Fibroblast of the aortic adventitia (primary cell): Measurements from ENCODE around the gene ZNF277. TPM values are rescaled to one million over a fixed set of nuclear protein-coding genes. Genes with fewer than 3 reads are reported as not detected.

Experiments used
- DNase-seq: peaks from one replicate; pipeline ENCODE4 v3.0.0-alpha.2; 2010; ENCODE audit warnings: low read depth
- H3K4me3 ChIP-seq: 2 replicates; pipeline ENCODE4 v1.5.1; 2011; ENCODE audit warnings: low read depth, mild to moderate bottlenecking, control low read depth, low read length, moderate library complexity
- total RNA-seq: library from RNA; depleted of rRNA; stranded (reverse); fragments of >200 nt; gene quantifications from 2 replicates; pipeline ENCODE4 v1.2.3, GENCODE V29; 2012; ENCODE audit warnings: low replicate concordance
- TF ChIP-seq, protein P1 (sequence below): IDR thresholded peaks from 2 replicates; pipeline ENCODE4 v1.5.1; 2011; ENCODE audit warnings: mild to moderate bottlenecking, low read length, control low read depth, inconsistent platforms; ENCODE audit not compliant: insufficient read depth

Gene ZNF277
- total RNA-seq, 1 donor, result 41.4 TPM

DNA sequence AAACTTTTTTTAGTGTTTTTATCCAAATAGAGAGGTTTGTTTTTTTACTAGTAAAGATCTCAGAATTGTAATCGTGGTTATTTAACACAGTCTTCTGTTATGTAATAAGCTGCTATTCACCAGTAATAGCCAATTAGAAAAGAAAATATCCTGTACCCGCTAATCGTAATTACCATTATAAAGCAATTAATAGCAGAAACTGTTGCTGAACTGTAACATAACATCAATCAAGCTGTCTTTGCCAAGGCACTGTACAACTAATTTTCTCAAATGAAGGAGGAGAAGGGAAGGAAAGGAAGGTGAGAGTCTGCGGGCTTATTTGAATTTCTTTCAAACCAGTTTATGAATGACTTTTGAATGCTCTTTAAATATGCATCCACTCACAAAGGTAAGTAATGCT lies 9.3 kb downstream of the ZNF277 start:
- DNase-seq, result no peak
- H3K4me3 ChIP-seq, result no peak overlapping the region

DNA sequence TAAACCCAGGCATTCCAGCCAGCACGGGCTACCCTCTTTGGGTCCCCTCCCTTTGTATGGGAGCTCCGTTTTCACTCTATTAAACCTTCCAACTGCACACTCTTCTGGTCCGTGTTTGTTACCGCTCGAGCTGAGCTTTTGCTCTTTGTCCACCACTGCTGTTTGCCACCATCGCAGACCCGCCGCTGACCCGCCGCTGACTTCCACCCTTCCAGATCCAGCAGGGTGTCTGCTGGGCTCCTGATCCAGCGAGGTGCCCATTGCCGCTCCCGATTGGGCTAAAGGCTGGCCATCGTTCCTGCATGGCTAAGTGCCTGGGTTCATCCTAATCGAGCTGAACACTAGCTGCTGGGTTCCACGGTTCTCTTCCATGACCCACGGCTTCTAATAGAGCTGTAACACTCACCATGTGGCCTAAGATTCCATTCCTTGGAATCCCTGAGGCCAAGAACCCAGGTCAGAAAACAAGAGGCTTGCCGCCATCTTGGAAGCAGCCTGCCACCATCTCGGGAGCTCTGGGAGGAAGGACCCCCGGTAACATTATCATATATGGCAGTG lies 14.5 kb downstream of the ZNF277 start:
- no peak for DNase-seq
- no peak overlapping the region for H3K4me3 ChIP-seq
- TF ChIP-seq, protein P1, sequence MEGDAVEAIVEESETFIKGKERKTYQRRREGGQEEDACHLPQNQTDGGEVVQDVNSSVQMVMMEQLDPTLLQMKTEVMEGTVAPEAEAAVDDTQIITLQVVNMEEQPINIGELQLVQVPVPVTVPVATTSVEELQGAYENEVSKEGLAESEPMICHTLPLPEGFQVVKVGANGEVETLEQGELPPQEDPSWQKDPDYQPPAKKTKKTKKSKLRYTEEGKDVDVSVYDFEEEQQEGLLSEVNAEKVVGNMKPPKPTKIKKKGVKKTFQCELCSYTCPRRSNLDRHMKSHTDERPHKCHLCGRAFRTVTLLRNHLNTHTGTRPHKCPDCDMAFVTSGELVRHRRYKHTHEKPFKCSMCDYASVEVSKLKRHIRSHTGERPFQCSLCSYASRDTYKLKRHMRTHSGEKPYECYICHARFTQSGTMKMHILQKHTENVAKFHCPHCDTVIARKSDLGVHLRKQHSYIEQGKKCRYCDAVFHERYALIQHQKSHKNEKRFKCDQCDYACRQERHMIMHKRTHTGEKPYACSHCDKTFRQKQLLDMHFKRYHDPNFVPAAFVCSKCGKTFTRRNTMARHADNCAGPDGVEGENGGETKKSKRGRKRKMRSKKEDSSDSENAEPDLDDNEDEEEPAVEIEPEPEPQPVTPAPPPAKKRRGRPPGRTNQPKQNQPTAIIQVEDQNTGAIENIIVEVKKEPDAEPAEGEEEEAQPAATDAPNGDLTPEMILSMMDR, result no peak

More for the DNA sequence above, 9.3 kb downstream of the ZNF277 start:
- TF ChIP-seq, protein P1, result no peak

DNA sequence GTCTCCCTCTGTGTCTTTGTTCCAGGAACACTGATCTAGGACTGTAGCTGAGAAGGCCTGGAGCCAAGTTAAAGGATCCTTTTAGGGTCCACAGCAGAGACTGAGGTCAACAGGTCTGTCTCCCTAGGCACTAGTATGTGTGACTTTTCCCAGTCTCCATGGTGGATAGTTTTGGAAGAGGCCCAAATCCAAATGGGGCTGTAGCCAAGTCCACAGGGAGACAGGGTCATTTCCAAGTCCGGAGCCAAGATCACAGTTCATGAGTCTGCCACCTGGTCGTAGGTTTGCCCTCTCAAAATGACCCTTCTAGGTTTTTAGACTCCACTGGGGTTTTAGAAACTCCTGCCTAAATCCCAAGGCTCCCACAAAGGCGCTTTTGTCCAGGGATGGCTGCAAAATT lies 16.8 kb downstream of the ZNF277 start:
- DNase-seq, result no peak
- no peak overlapping the region for H3K4me3 ChIP-seq
- TF ChIP-seq, protein P1, result no peak

DNA sequence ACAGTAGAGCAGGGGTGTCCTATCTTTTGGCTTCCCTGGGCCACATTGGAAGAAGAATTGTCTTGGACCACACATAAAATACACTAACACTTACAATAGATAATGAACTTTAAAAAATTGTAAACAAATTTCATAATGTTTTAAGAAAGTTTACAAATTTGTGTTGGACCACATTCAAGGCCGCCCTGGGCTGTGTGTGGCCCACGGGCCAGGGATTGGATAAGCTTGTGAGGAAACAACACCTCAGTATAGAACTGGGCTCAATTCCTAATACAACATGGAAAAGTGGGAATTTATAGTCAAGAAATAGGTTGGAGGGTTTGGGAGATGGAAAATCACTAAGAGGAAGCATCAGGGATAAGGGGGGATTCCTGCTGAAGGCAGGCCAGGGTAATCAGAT lies 17.7 kb downstream of the ZNF277 start:
- TF ChIP-seq, protein P1, result no peak
- no peak for DNase-seq
- H3K4me3 ChIP-seq, result no peak overlapping the region

DNA sequence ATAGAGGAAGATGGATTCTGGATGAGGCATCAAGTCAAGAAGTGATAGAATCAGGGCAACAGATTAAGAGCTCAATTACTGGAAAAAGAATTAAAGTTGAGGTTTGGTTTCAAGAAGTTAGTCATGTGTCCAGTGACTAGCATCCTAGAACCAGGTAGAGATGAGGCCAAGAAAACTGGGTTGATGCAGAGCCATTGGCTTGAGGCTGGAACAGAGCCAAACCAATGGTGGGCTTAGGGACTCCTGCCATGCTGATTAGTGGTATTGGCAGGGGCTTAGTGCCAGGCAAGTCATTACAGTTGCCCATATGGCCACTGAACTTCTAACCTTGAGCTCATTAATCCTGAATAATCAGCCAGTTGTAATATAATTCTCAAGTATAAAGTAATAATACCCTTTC lies 18.5 kb downstream of the ZNF277 start:
- no peak overlapping the region for H3K4me3 ChIP-seq
- TF ChIP-seq, protein P1, result no peak
- DNase-seq, result peak; percentile 34

DNA sequence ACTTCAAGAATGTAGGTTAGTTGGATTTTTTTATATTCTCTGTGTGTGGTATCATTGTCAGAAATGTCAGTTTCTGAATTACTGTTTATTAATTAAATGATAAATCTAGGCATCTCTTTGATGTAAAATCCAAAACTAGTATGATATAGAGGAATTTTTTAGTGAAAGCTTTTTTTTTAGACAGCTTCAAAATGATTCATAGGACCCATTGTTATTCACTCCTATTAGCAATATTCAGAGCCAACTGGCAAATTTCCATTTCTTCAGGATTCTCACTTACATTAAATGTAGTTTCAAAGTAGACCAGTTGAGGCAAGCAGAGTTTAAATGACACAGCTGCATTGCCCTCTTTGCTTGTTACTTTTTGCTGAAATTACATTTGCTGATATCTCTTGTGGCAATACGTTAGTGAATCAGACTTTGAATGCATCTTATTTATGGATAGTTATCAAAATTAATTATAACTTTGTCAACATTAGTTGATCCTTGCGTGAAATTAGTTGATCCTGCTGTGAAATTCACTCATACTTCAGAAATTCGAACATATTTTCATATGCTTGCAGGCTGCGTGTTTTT lies 20.3 kb downstream of the ZNF277 start:
- H3K4me3 ChIP-seq, result no peak overlapping the region
- peak; percentile 76 for DNase-seq
- TF ChIP-seq, protein P1, result no peak

DNA sequence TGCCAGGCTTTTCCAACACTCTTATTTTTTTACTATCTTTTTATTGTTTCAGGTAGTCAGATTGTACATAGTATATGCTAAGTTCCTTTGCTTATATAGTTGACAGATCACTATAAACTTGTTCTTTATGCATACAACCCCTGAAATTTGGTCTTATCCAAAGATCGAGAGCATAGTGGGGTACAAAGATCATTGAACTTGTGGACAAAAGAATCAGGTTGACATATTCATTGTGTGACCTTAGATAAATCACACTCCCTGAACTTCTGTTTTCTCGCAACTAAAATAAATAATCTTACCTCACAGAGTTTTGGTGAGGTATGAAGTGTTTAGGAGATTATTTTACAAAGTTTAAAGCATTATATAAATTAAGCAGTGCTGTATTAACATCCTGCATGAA lies 22.1 kb downstream of the ZNF277 start:
- DNase-seq, result no peak
- no peak overlapping the region for H3K4me3 ChIP-seq
- TF ChIP-seq, protein P1, result no peak
